GM10248 (cell line): ENCODE measurements around the gene PSMC1.

Experiments used
- CTCF ChIA-PET: fragments of 300-600 bp; sonication (Branson Sonifier 250); formaldehyde crosslinking; extraction: SDS; loops from one replicate; lab custom pipeline; 2021; ENCODE audit warnings: antibody characterized with exemption; lab: Yijun Ruan, JAX
- POLR2A ChIA-PET: fragments of 350-650 bp; sonication (Branson Sonifier 250); formaldehyde crosslinking; extraction: SDS; loops from one replicate; lab custom pipeline; 2020; ENCODE audit warnings: antibody characterized with exemption; lab: Yijun Ruan, JAX
- DNase-seq: peaks from one replicate; pipeline ENCODE4 v3.0.0; 2012; ENCODE audit errors: extremely low spot score
- CTCF ChIP-seq: IDR thresholded peaks from 2 replicates; pipeline ENCODE4 v1.5.1; 2012; ENCODE audit warnings: mild to moderate bottlenecking, low read depth; ENCODE audit errors: extremely low read depth, missing control alignments, control extremely low read depth

PSMC1 gene

GRCh38 chr14:90281261-90281660 lies 24.9 kb downstream of the PSMC1 start:
- DNase-seq, result no peak
- POLR2A ChIA-PET, result interaction anchor here (0.9 kb wide), 1 partner anchor 9 kb away, joined by 3 read pairs; no protein-coding TSS in a partner anchor

GRCh38 chr14:90281756-90282155 lies 25.4 kb downstream of the PSMC1 start:
- CTCF ChIA-PET, result interaction anchor here (0.9 to 1.4 kb wide), 5 partner anchors 9 to 477 kb away, joined by 3 to 5 read pairs (median 3); no protein-coding TSS in a partner anchor
- TF ChIP-seq CTCF, result no peak
- POLR2A ChIA-PET, result interaction anchor here (0.9 kb wide), 1 partner anchor 9 kb away, joined by 3 read pairs; no protein-coding TSS in a partner anchor
- DNase-seq, result no peak

More at GRCh38 chr14:90281261-90281660, 24.9 kb downstream of the PSMC1 start:
- TF ChIP-seq CTCF, result no peak
- CTCF ChIA-PET, result interaction anchor here (0.9 to 1.4 kb wide), 5 partner anchors 10 to 477 kb away, joined by 3 to 5 read pairs (median 3); no protein-coding TSS in a partner anchor

- no peak for DNase-seq
- TF ChIP-seq CTCF, result no peak
- POLR2A ChIA-PET, result no interaction called here
- CTCF ChIA-PET, result interaction anchor here (1.3 to 2.6 kb wide), 4 partner anchors 11 to 471 kb away, joined by 3 to 11 read pairs (median 6); no protein-coding TSS in a partner anchor
Observed at GRCh38 chr14:90287791-90288190, 31.4 kb downstream of the PSMC1 start.

- TF ChIP-seq CTCF, result no peak
- peak; percentile 38 for DNase-seq
- ChIA-PET POLR2A (no interaction called here), CTCF (interaction anchor here (1.1 to 2.6 kb wide), 7 partner anchors 10 to 470 kb away, joined by 3 to 11 read pairs (median 6); no protein-coding TSS in a partner anchor)
Observed at GRCh38 chr14:90288651-90289355, 32.5 kb downstream of the PSMC1 start.

- no peak for DNase-seq
- no peak for TF ChIP-seq CTCF
- POLR2A ChIA-PET, result no interaction called here
- CTCF ChIA-PET, result interaction anchor here (0.8 to 2.6 kb wide), 7 partner anchors 8 to 408 kb away, joined by 3 to 8 read pairs (median 6); no protein-coding TSS in a partner anchor
Observed at GRCh38 chr14:90290337-90291011, 34.1 kb downstream of the PSMC1 start.

GRCh38 chr14:90291699-90292098 lies 35.3 kb downstream of the PSMC1 start:
- no peak for TF ChIP-seq CTCF
- DNase-seq, result no peak
- ChIA-PET CTCF (interaction anchor here (1.4 to 2.3 kb wide), 4 partner anchors 9 to 467 kb away, joined by 3 to 8 read pairs (median 6); no protein-coding TSS in a partner anchor), POLR2A (no interaction called here)
